Ovary (tissue), 3 donors: ENCODE measurements around the gene CCDC71L.

Source experiments
- POLR2A ChIP-seq: fragments of 450-650 bp; IDR thresholded peaks from one replicate; pipeline ENCODE4 v1.6.1; 2017; ENCODE audit warnings: antibody characterized with exemption, mild to moderate bottlenecking, moderate library complexity
- TF ChIP-seq, protein P1 (sequence below), 3 donors: fragments of 450-650 bp in 2 of 3; fragments of 200-600 bp in 1 of 3; IDR thresholded peaks; one replicate each; pipeline versions ENCODE4 v1.5.1 to v1.8.0; 2016 to 2022; ENCODE audit warnings: antibody characterized with exemption in 3 of 3, mild to moderate bottlenecking in 1 of 3
- donor health status: DM: no; HTN: no; CAD: no.

DNA sequence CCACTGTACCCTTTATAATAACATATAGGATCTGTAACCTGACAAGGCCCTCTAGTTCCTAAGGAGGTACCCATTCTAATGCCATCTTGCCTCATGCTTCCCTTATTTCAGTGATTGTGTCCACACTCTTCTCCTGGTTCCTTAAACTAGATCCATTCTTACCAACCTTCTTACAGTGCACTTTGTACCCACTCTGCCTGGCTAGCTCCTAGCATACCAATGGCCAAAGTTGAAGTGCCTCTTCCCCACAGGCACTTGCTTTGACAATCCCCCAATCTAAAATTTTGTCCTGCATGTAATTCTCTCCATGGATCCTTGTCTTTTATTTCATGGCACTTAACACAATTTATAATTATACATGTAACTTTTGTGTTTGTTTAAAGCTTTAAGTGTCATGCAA is 40.9 kb downstream of the CCDC71L start:
- TF ChIP-seq POLR2A, result no peak
- TF ChIP-seq, protein P1, sequence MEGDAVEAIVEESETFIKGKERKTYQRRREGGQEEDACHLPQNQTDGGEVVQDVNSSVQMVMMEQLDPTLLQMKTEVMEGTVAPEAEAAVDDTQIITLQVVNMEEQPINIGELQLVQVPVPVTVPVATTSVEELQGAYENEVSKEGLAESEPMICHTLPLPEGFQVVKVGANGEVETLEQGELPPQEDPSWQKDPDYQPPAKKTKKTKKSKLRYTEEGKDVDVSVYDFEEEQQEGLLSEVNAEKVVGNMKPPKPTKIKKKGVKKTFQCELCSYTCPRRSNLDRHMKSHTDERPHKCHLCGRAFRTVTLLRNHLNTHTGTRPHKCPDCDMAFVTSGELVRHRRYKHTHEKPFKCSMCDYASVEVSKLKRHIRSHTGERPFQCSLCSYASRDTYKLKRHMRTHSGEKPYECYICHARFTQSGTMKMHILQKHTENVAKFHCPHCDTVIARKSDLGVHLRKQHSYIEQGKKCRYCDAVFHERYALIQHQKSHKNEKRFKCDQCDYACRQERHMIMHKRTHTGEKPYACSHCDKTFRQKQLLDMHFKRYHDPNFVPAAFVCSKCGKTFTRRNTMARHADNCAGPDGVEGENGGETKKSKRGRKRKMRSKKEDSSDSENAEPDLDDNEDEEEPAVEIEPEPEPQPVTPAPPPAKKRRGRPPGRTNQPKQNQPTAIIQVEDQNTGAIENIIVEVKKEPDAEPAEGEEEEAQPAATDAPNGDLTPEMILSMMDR (IDR thresholded peaks at IDR 0.05), result no peak
